ENCODE measurements around the gene ANKRD52.

GRCh38 chr12:56213878-56214277 is 44.3 kb downstream of the ANKRD52 start:
- TF ChIP-seq CTCF (IDR thresholded peaks at IDR 0.05), result no peak
- TF ChIP-seq POLR2A (IDR thresholded peaks at IDR 0.05), result no peak
